SU-DHL-6 (cell line): ENCODE data around the gene WDR88.

Experiments
- H2AFZ ChIP-seq: fragments of 200-600 bp; sonication (generic); 2 replicates; pipeline ENCODE4 v1.6.1; 2014; ENCODE audit warnings: low read depth, mild to moderate bottlenecking, moderate library complexity, mixed read lengths, antibody characterized with exemption, low read length; ENCODE audit not compliant: severe bottlenecking
- H3F3A ChIP-seq: fragments of 200-600 bp; shearing (Covaris generic); 2 replicates; pipeline ENCODE4 v1.6.0; 2016; ENCODE audit warnings: antibody characterized with exemption, mild to moderate bottlenecking; ENCODE audit not compliant: insufficient read depth
- H3K27ac ChIP-seq: fragments of 200-600 bp; sonication (generic); 2 replicates; pipeline ENCODE4 v1.5.1; 2016; ENCODE audit warnings: low read depth, mild to moderate bottlenecking, low read length, moderate library complexity, mixed read lengths
- H3K27me3 ChIP-seq: fragments of 200-600 bp; sonication (generic), shearing (Covaris generic); 2 replicates; pipeline ENCODE4 v1.6.0; 2014; ENCODE audit warnings: mild to moderate bottlenecking, low read length
- H3K36me3 ChIP-seq: fragments of 200-600 bp; sonication (generic); 2 replicates; pipeline ENCODE4 v1.6.1; 2014; ENCODE audit warnings: mild to moderate bottlenecking, low read length, mixed read lengths
- H3K4me2 ChIP-seq: fragments of 300-600, 200-600 bp; shearing (Covaris generic), sonication (generic); 2 replicates; pipeline ENCODE4 v1.6.0; 2014; ENCODE audit warnings: low read length, low read depth, mild to moderate bottlenecking; ENCODE audit not compliant: poor library complexity, severe bottlenecking
- H3K4me3 ChIP-seq: fragments of 200-600 bp; sonication (generic); 2 replicates; pipeline ENCODE4 v1.5.1; 2014; ENCODE audit warnings: antibody characterized with exemption, low read length, mild to moderate bottlenecking, mixed read lengths; ENCODE audit not compliant: insufficient read depth, poor library complexity, severe bottlenecking
- H3K79me2 ChIP-seq: fragments of 200-600 bp; sonication (generic); 2 replicates; pipeline ENCODE4 v1.6.1; 2014; ENCODE audit warnings: mild to moderate bottlenecking, low read length, moderate library complexity; ENCODE audit not compliant: insufficient read depth
- H3K9ac ChIP-seq: fragments of 200-600 bp; sonication (generic); 2 replicates; pipeline ENCODE4 v1.7.0; 2014; ENCODE audit warnings: mild to moderate bottlenecking, low read length
- H3K9me2 ChIP-seq: fragments of 200-600 bp; sonication (generic); replicated peaks from 2 replicates; pipeline ENCODE4 v1.6.1; 2014; ENCODE audit warnings: low read length; ENCODE audit not compliant: insufficient read depth
- H3K9me3 ChIP-seq: fragments of 200-600 bp; sonication (generic); 2 replicates; pipeline ENCODE4 v1.6.1; 2014; ENCODE audit warnings: low read length, mixed read lengths; ENCODE audit not compliant: insufficient read depth
- H4K20me1 ChIP-seq: fragments of 200-600 bp; sonication (generic); 2 replicates; pipeline ENCODE4 v1.6.1; 2014; ENCODE audit warnings: low read depth, mild to moderate bottlenecking, antibody characterized with exemption, low read length, moderate library complexity, mixed read lengths
- EZH2phosphoT487 ChIP-seq: fragments of 200-600 bp; sonication (generic), shearing (Covaris generic); conservative IDR thresholded peaks from 2 replicates; pipeline ENCODE4 v1.6.1; 2018; ENCODE audit warnings: mild to moderate bottlenecking, antibody characterized with exemption, low read length, moderate library complexity, mixed read lengths
- TF ChIP-seq, protein P1 (sequence below): fragments of 200-600 bp; sonication (generic); IDR thresholded peaks from one replicate; pipeline ENCODE4 v1.5.1; 2017; ENCODE audit warnings: antibody characterized with exemption, mild to moderate bottlenecking, low read length, moderate library complexity; ENCODE audit not compliant: insufficient read depth, poor library complexity, severe bottlenecking

WDR88 gene

DNA sequence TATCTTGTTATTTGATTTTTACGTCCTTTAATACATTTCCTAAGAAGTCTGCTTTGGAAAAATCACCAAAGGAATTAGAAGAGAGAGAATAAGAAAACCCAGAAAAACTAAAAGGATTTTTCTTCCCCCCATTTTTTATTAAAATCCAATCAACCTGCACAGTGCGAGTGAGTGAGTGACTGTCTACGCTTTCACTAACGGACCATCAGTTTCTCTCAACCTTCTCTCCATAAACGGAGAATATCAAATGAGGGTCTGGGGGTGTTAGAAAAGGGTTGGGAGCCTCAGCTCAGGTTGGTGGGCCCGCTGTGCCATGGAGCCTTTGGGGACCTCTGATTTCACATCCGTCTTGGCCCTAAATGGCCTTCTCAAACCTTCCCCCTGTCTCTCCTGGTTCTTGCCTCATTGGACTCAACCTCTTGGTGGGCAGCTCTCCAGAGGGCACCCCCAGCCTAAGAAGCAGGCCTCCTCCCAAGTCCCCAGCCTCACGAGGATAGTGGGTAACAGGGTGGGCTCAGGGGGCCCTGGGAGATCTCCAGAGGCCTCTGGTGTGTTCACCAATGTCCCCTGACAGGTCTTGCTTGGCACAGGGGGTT lies 61.5 kb downstream of the WDR88 start:
- H2AFZ ChIP-seq = no peak overlapping the region
- H3K27ac ChIP-seq = no peak overlapping the region
- H3K79me2 ChIP-seq = no peaks in the 10 kb centered on the region
- no peaks in the 10 kb centered on the region for H3F3A ChIP-seq
- H3K36me3 ChIP-seq = no peaks in the 10 kb centered on the region
- no peak overlapping the region for H3K9ac ChIP-seq
- H3K27me3 ChIP-seq = no peaks in the 10 kb centered on the region
- no peaks in the 10 kb centered on the region for H3K9me3 ChIP-seq
- H4K20me1 ChIP-seq = no peaks in the 10 kb centered on the region
- no peak for TF ChIP-seq EZH2phosphoT487
- TF ChIP-seq, protein P1, sequence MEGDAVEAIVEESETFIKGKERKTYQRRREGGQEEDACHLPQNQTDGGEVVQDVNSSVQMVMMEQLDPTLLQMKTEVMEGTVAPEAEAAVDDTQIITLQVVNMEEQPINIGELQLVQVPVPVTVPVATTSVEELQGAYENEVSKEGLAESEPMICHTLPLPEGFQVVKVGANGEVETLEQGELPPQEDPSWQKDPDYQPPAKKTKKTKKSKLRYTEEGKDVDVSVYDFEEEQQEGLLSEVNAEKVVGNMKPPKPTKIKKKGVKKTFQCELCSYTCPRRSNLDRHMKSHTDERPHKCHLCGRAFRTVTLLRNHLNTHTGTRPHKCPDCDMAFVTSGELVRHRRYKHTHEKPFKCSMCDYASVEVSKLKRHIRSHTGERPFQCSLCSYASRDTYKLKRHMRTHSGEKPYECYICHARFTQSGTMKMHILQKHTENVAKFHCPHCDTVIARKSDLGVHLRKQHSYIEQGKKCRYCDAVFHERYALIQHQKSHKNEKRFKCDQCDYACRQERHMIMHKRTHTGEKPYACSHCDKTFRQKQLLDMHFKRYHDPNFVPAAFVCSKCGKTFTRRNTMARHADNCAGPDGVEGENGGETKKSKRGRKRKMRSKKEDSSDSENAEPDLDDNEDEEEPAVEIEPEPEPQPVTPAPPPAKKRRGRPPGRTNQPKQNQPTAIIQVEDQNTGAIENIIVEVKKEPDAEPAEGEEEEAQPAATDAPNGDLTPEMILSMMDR = no peak
- no peaks in the 10 kb centered on the region for H3K9me2 ChIP-seq
- H3K4me2 ChIP-seq = no peak overlapping the region
- no peak overlapping the region for H3K4me3 ChIP-seq

GRCh38 chr19:33193865-33194362 lies 62.0 kb downstream of the WDR88 start, which contains the start of gene LRP3:
Gene LRP3 (plus strand): TSS chr19:33194330. CDS start chr19:33194786, 456 bp downstream.
- no peaks in the 10 kb centered on the region for H3K36me3 ChIP-seq
- no peak within 1 kb of the TSS for H3K4me2 ChIP-seq
- H2AFZ ChIP-seq = no peak within 1 kb of the TSS
- no peaks in the 10 kb centered on the region for H3K79me2 ChIP-seq
- H3K27ac ChIP-seq = no peak within 1 kb of the TSS
- no peak within 1 kb of the TSS for H3K4me3 ChIP-seq
- H3F3A ChIP-seq = no peaks in the 10 kb centered on the region
- no peaks in the 10 kb centered on the region for H3K9me3 ChIP-seq
- TF ChIP-seq, protein P1 = no peak
- TF ChIP-seq EZH2phosphoT487 = no peak
- no peak within 1 kb of the TSS for H3K9ac ChIP-seq
- H3K9me2 ChIP-seq = no peaks in the 10 kb centered on the region
- H3K27me3 ChIP-seq = no peaks in the 10 kb centered on the region
- no peaks in the 10 kb centered on the region for H4K20me1 ChIP-seq

- Histone ChIP-seq H3K79me2 (no peaks in the 10 kb centered on the region), H3K36me3 (no peaks in the 10 kb centered on the region), H3K9me2 (no peaks in the 10 kb centered on the region), H2AFZ (no peak overlapping the region), H3K27ac (no peak overlapping the region), H3K9me3 (no peaks in the 10 kb centered on the region), H3K4me3 (no peak overlapping the region), H3K4me2 (no peak overlapping the region), H3K27me3 (no peaks in the 10 kb centered on the region), H3F3A (no peaks in the 10 kb centered on the region), H3K9ac (no peak overlapping the region), H4K20me1 (no peaks in the 10 kb centered on the region)
- no peak for TF ChIP-seq EZH2phosphoT487
- TF ChIP-seq, protein P1 = no peak
These were observed 62.6 kb downstream of the WDR88 start for GRCh38 chr19:33194532-33194885.
